Right ventricle myocardium inferior (tissue), 1 donor: ENCODE measurements around the gene ABCD4. TPM values are rescaled to one million over a fixed set of nuclear protein-coding genes. Genes with fewer than 3 reads are reported as not detected.

Source experiments
- ATAC-seq: fragments of 200-7000 bp; cut with Tn5 transposase; one replicate; pipeline ENCODE4 v1.9.1; 2020; ENCODE audit warnings: mild to moderate bottlenecking, moderate library complexity
- DNase-seq: peaks from one replicate; pipeline ENCODE4 v3.0.0; 2021; ENCODE audit errors: missing footprints
- intact Hi-C: fragments of 100-400 bp; cut with DNase I; formaldehyde crosslinking; loops from one replicate; pipeline ENCODE4 v1.11.0; 2022
- total RNA-seq: library from RNA; stranded (reverse); fragmentation: NEBNext Ultra II Directional; extraction: Animal tissue kit (Norgen Biotek cat#: 25700); gene quantifications from one replicate; pipeline ENCODE4 v1.2.1, GENCODE V29; 2021
- donor health status: DM: no; HTN: yes; CAD: no; lungs with severe emphysema.

The ABCD4 gene
- total RNA-seq, 1 donor from 2014 or later = 20.8 TPM

DNA sequence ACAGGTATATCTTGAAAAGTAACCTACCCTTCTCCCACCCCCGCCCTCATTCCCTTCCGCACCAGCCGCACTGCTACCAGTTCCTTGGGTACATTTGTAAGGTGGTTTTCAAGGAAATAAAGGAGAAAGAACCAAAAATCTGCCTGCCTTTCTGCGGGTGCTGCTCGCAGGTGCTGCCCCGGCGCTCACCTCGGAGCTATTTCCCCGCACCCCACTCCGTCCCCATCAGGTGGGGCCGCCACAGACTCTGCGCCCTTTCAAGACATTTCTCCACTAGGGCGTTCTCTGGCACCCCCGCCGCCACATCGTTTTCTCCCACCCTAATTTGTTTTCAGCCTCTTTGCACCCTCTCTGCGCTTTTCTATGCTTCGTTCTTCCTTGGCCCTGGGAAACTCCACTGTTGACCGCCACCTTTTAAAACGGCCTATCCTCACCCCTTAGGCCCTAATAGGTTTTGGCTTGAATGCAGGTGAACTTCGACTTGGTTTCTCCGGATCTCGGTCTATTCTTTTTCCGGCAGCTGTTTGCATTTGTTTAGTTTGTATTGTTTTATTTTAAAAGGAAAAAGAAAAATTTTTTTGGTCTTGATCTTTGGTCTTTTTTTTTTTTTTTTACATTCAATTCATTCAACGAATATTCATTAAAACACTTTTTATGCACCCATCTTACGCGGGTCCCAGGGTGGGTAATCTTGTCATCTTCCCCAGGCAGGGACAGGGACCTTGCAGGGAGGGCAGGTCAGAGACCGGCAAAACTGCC is 60.5 kb downstream of the ABCD4 start:
- ATAC-seq = no peak
- DNase-seq = no peak
- intact Hi-C loops = no loop called here

DNA sequence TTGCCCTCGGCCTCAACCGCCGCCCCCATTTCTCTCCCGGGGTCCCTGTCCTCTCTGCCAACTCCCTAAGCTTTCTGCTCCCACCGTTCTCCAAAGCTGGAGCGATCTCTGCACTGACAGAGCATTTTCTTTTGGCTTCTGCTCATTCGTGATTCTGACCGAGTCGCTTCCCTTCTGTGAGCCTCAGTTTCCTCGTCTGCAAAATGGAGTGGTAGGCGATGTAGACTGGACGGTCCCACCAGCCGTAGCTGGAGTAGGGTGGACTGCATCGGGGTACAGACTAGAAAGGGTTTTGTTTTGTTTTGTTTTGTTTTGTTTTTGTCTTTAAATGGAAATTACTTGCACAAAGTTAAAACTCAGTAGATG is 61.1 kb downstream of the ABCD4 start:
- intact Hi-C loops = no loop called here
- DNase-seq (no peak), ATAC-seq (no peak)

DNA sequence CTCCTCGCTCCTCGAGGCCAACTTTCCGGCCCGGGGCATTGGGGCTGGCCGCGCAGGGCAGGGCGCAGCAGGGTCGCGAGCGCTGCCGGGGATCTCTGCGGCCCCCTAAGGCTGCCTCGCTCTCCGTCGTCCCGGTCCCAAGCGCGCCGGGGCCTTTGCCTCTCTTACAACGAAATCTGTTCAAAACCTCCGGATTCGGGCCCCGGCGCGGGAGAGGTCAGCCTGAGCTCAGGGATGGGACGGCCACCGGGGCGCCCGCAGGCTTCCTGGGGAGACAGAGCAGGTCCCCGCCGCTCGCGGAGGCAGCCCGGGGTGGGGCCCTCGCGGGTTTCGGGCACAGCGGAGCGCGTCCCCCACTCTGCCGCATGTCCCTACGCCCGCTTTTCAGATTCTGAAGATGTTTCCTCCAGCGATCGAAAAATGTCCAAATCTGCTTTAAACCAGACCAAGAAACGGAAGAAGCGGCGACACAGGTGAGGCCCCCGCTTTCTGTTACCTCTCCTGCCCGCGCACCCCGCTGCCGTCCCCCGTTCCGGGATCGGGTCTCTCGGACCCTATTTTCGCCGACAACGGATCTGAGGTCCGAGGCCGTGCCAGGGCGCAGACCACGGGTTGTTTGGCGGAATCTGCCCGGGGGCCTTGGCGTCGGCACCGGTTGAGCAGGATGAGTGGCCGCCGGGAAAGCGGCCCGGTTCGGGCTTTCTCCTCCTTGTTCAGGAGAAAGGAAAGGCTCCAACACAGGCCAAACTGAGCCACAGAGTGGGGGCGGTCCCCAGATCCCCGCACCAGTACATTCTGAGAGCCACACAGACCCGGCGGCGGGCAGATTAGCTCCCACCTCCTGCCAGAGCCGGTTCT is 61.7 kb downstream of the ABCD4 start:
- intact Hi-C loops = no loop called here
- DNase-seq (no peak), ATAC-seq (no peak)

DNA sequence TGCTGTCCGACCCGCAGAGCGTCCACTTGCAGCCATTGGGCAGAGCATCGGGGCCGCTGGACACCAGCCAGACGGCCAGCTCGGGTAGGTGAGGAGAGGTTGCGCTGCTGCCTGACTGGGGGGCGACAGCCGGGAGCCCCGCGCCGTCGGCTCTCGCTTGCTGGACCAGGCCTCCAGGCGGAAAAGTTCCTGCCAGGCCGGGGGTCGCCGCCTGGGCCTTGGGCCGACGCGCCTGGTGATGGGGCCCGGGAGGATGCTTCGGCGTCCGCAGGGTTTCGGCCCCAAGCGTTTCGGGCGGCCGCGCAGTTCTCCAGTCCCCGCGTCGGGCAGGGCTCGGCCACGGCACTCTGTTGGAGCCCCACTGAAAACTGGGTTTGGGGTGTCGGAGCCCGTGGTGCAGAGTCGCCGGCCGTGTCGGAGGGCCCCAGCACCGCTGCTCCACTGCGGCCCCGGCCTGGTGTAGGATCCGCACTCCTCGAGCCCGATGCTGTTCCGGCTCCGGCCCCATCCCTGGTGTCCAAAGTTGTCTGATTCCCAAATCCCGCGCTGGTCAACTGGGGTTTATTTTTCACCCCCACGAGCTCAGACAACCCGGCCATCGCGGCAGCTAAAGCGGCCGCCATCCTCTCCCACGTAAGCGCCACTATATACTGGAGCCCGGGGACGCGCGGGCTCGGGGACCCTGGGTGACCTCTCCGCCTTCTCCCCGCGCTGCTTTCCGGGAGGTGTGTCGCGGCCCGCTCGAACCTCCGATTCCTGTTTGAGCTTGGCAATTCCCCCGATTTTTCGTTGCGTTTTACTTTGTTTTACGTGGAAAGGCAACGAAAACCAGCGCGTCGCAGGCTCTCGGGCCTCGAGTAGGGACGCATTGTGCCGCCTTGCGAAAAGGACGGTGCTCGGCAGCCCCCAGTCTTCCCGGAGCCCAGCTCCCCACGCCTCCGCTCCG is 62.6 kb downstream of the ABCD4 start:
- DNase-seq (no peak), ATAC-seq (no peak)

DNA sequence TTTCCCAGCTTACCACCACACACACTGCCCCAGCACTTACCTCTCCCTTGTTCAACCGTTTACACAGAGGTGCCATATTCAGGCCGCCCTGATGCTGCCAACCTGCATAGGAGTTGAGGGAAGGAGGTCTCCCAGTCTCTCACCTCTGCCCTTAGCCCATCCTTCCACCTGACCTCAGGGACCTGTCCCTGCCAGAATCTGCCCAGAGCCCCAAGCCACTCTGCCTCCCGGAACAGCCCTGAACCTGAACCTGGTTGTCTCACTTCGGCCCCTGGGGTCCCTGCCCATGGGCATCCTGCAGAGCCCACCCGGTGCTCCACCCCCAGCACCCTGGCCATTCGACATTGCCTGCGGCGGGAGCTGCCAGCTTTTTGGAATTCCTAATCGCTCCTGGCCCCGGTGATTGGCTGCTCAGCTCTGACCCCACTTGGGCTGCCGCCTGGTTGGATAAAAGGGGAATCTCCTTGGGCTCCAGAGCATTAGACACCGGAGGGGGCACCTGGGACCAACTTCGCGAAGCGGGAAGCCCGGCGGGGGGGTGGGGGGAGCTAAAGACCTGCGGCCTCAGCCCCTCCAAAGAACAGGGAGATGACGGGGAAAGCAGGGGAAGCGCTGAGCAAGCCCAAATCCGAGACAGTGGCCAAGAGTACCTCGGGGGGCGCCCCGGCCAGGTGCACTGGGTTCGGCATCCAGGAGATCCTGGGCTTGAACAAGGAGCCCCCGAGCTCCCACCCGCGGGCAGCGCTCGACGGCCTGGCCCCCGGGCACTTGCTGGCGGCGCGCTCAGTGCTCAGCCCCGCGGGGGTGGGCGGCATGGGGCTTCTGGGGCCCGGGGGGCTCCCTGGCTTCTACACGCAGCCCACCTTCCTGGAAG is 63.5 kb downstream of the ABCD4 start, which contains the start of gene VSX2:
Gene VSX2, plus strand, starts transcription at position 476 of the 874 bp plus-strand sequence. Its CDS starts 113 bp downstream, at position 589.
- peak; percentile 10 for ATAC-seq
- intact Hi-C loops = no loop called here

More for the DNA sequence above, 62.6 kb downstream of the ABCD4 start:
- intact Hi-C loops = no loop called here

DNA sequence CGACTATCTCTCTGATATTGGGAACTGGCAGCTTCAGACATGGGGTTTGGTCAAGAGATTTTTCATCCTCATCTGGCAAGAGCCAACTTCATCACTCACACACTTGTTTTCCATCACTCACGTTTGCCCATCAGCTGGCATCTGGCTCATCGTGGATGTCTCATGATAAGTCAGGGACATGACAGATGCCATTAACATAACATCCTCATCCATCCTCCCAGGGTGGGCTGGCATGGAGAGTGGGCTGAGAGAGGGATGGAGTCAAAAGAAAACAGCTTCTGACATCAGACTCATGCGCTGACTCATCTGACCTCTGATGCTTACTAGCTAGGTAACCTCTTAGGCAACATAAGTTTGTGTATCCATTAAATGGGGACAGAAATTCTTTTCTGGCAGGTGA is 65.3 kb downstream of the ABCD4 start:
- intact Hi-C loops = no loop called here
- ATAC-seq (no peak), DNase-seq (no peak)

More for the DNA sequence above, 63.5 kb downstream of the ABCD4 start, which contains the start of gene VSX2:
- DNase-seq = no peak

Other genes with a start within 250 kb of the ABCD4 start
- 47.2 TPM for gene ALDH6A1, start 218.5 kb downstream of the ABCD4 start, total RNA-seq
- gene LIN52, start 218.0 kb downstream of the ABCD4 start, total RNA-seq = 6.7 TPM
- gene VSX2, start 63.5 kb downstream of the ABCD4 start, total RNA-seq = not detected
- not detected for gene VRTN, start 45.5 kb upstream of the ABCD4 start, total RNA-seq
- gene SYNDIG1L, start 123.3 kb upstream of the ABCD4 start, total RNA-seq = not detected
- 87.1 TPM for gene NPC2, start 190.4 kb upstream of the ABCD4 start, total RNA-seq
- 38.4 TPM for gene ISCA2, start 190.8 kb upstream of the ABCD4 start, total RNA-seq